Caco-2 (cell line): Measurements from ENCODE around the gene NUP62. TPM values are rescaled to one million over a fixed set of nuclear protein-coding genes. Genes with fewer than 3 reads are reported as not detected.

Experiments
- BruUV-seq: library from RNA; stranded (reverse); fragments of 400-500 nt; replicated peaks from 2 replicates; lab custom pipeline; 2021; lab: Mats Ljungman, UMichigan
- CTCF ChIA-PET: fragments of 300-600 bp; sonication (Branson Sonifier 250); formaldehyde crosslinking; loops from one replicate; lab custom pipeline; 2022; ENCODE audit warnings: antibody characterized with exemption; lab: Charles Lee
- POLR2A ChIA-PET: fragments of 300-600 bp; sonication (Branson Sonifier 250); formaldehyde crosslinking; loops from one replicate; lab custom pipeline; 2022; ENCODE audit warnings: antibody characterized with exemption; lab: Charles Lee
- DNase-seq, 2 experiments: peaks; one replicate each; pipeline versions ENCODE4 v3.0.0 to v3.0.0-alpha.2; 2020 to 2022
- H3K27me3 ChIP-seq: replicated peaks from 2 replicates; pipeline ENCODE4 v1.6.0; 2011; ENCODE audit warnings: low read length; ENCODE audit not compliant: control insufficient read depth, insufficient read depth
- H3K36me3 ChIP-seq: 2 replicates; pipeline ENCODE4 v1.5.1; 2011; ENCODE audit warnings: low read length; ENCODE audit not compliant: control insufficient read depth, insufficient read depth
- H3K4me1 ChIP-seq: fragments of 250-450 bp; sonication (Bioruptor Pico); 2 replicates; pipeline ENCODE4 v1.5.1; 2020; ENCODE audit warnings: mild to moderate bottlenecking
- H3K4me3 ChIP-seq: 2 replicates; pipeline ENCODE4 v1.5.1; 2011; ENCODE audit warnings: low read depth, mild to moderate bottlenecking, control low read depth, low read length
- H3K9me3 ChIP-seq: fragments of 250-450 bp; sonication (Bioruptor Pico); 2 replicates; pipeline ENCODE4 v1.5.1; 2020; ENCODE audit warnings: mild to moderate bottlenecking, moderate library complexity
- H3K27ac Mint-ChIP-seq: one replicate; pipeline ENCODE4 v1.8.0; 2022; ENCODE audit warnings: mixed read lengths; ENCODE audit not compliant: unreplicated experiment
- H3K27me3 Mint-ChIP-seq: one replicate; pipeline ENCODE4 v1.8.0; 2022; ENCODE audit warnings: mixed read lengths; ENCODE audit not compliant: insufficient read depth, unreplicated experiment
- H3K36me3 Mint-ChIP-seq: one replicate; pipeline ENCODE4 v1.8.0; 2022; ENCODE audit warnings: mild to moderate bottlenecking, mixed read lengths; ENCODE audit not compliant: insufficient read depth, unreplicated experiment
- H3K4me1 Mint-ChIP-seq: one replicate; pipeline ENCODE4 v1.8.0; 2022; ENCODE audit warnings: low read depth, mixed read lengths; ENCODE audit not compliant: unreplicated experiment
- H3K4me3 Mint-ChIP-seq: one replicate; pipeline ENCODE4 v1.8.0; 2022; ENCODE audit warnings: mild to moderate bottlenecking, moderate library complexity, mixed read lengths; ENCODE audit not compliant: unreplicated experiment
- H3K9me3 Mint-ChIP-seq: one replicate; pipeline ENCODE4 v1.8.0; 2022; ENCODE audit warnings: mixed read lengths; ENCODE audit not compliant: unreplicated experiment
- intact Hi-C: fragments of 100-400 bp; cut with micrococcal nuclease; formaldehyde crosslinking; loops from one replicate; pipeline ENCODE4 v1.10.0; 2022; ENCODE audit not compliant: unreplicated experiment
- total RNA-seq: library from RNA; stranded (reverse); gene quantifications from 2 replicates; pipeline ENCODE4 v1.2.3, GENCODE V29; 2022
- TF ChIP-seq, protein P1 (sequence below), 2 experiments: fragments of 200-600 bp in 1 of 2; IDR thresholded peaks; 1 replicate in 1 of 2; 2 replicates in 1 of 2; pipeline versions ENCODE4 v1.5.1 to v1.8.0; 2011 to 2022; ENCODE audit warnings: antibody characterized with exemption in 1 of 2, control low read depth in 1 of 2, inconsistent platforms in 1 of 2, low read depth in 1 of 2, low read length in 1 of 2, mild to moderate bottlenecking in 1 of 2, moderate library complexity in 1 of 2; ENCODE audit not compliant: insufficient read depth in 1 of 2, severe bottlenecking in 1 of 2, unreplicated experiment in 1 of 2

Gene NUP62
- total RNA-seq, 1 experiment from 2014 or later = 116 TPM

DNA sequence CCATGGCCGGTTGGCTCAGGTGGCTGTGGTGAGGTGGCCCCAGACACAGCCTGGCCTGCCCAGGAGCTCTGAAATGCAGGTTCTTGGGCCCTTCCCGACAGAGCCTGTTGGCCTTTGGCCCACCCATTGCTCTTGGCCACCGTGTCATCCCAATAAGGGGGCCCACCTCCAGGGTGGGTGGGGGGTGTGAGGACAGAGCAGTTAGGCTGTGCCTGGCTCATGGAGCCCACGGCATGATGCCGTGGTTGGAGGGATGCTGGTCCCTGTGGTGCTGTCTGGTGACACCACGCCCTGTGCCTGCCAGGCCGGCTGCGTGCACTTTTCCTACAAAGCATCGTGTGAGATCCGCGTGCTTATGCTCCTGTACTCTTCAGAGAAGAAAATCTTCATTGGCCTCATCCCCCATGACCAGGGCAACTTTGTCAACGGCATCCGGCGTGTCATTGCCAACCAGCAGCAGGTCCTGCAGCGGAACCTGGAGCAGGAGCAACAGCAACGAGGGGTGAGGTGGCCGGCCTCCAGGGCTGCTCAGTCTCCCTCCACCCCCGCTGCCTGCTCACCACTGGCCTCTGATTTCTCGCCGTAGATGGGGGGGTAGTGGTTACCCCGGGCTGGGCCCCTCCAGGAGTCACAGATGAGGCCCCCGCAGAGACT is 69.5 kb downstream of the NUP62 start:
- TF ChIP-seq, protein P1, sequence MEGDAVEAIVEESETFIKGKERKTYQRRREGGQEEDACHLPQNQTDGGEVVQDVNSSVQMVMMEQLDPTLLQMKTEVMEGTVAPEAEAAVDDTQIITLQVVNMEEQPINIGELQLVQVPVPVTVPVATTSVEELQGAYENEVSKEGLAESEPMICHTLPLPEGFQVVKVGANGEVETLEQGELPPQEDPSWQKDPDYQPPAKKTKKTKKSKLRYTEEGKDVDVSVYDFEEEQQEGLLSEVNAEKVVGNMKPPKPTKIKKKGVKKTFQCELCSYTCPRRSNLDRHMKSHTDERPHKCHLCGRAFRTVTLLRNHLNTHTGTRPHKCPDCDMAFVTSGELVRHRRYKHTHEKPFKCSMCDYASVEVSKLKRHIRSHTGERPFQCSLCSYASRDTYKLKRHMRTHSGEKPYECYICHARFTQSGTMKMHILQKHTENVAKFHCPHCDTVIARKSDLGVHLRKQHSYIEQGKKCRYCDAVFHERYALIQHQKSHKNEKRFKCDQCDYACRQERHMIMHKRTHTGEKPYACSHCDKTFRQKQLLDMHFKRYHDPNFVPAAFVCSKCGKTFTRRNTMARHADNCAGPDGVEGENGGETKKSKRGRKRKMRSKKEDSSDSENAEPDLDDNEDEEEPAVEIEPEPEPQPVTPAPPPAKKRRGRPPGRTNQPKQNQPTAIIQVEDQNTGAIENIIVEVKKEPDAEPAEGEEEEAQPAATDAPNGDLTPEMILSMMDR (IDR thresholded peaks at IDR 0.05; ENCODE audit: insufficient read depth in 1 of 2, low read depth in 1 of 2, low read length in 1 of 2, severe bottlenecking in 1 of 2, unreplicated experiment in 1 of 2) = no peak

DNA sequence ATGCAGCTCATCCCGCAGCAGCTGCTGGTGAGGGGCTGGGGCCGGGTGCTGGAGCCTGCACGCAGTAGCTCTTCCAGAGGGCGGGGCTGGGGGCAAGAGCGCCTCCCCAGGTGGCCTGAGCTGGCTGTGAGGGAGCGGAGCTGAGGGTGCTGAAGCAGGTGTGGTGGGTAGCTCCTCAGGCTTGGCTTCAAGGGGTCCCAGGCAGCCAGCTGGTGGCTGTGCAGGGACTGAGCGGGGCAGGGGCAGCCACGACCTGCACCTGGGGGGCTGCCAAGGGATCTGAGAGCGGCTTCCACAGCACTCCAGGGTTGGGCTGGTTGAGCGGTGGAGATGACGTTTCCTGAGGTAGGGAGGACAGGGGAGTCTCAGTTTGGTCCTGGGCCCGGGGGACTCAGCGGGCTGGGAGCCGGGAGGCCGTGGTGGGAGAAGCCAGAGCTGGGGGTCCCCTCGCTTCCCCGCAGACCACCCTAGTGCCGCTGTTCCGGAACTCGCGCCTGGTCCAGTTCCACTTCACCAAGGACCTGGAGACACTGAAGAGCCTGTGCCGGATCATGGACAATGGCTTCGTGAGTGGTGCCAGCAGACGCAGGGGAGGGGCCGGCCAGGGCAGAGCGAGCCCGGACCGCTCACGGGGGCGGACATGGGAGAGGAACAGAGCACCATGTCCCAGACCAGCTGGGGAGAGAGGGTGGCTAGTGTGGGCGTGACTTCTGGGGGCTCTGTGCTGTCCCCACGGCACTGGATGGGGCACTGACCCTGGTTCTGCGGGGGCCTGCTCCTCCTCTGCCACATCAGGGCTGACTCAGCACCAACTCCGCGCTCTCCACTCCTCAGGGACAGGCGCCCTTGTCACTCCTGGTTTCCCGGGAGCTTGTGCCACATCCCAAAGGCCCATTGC is 71.0 kb downstream of the NUP62 start:
- peaks cover 86% of the 10 kb centered on the region for H3K36me3 Mint-ChIP-seq
- intact Hi-C loops = no loop called here
- Histone ChIP-seq H3K4me3 (no peak overlapping the region), H3K36me3 (peaks cover 13% of the 10 kb centered on the region), H3K9me3 (no peaks in the 10 kb centered on the region), H3K27me3 (no peaks in the 10 kb centered on the region), H3K4me1 (no peaks in the 10 kb centered on the region)
- H3K9me3 Mint-ChIP-seq = no peaks in the 10 kb centered on the region
- ChIA-PET POLR2A (interaction anchor here (2.0 kb wide), 1 partner anchor 11 kb away, joined by 7 read pairs; no protein-coding TSS in a partner anchor), CTCF (interaction anchor here (0.8 kb wide), 1 partner anchor 11 kb away, joined by 4 read pairs; no protein-coding TSS in a partner anchor)
- H3K4me1 Mint-ChIP-seq = no peaks in the 10 kb centered on the region
- no peak for DNase-seq
- no peak overlapping the region for H3K4me3 Mint-ChIP-seq
- BruUV-seq = no TSS peak
- TF ChIP-seq, protein P1 (IDR thresholded peaks at IDR 0.05; ENCODE audit: insufficient read depth in 1 of 2, low read depth in 1 of 2, low read length in 1 of 2, severe bottlenecking in 1 of 2, unreplicated experiment in 1 of 2) = no peak
- no peaks in the 10 kb centered on the region for H3K27me3 Mint-ChIP-seq
- H3K27ac Mint-ChIP-seq = peak overlapping the region; percentile 61

More for the DNA sequence above, 69.5 kb downstream of the NUP62 start:
- H3K9me3 ChIP-seq = no peaks in the 10 kb centered on the region
- Mint-ChIP-seq H3K36me3 (peaks cover 96% of the 10 kb centered on the region), H3K4me1 (no peaks in the 10 kb centered on the region), H3K9me3 (no peaks in the 10 kb centered on the region), H3K27me3 (no peaks in the 10 kb centered on the region), H3K4me3 (no peak overlapping the region), H3K27ac (peak overlapping the region; percentile 45)
- intact Hi-C loops = no loop called here
- H3K27me3 ChIP-seq = no peaks in the 10 kb centered on the region
- BruUV-seq = no TSS peak
- DNase-seq = no peak
- H3K4me1 ChIP-seq = no peaks in the 10 kb centered on the region
- CTCF ChIA-PET = no interaction called here
- H3K36me3 ChIP-seq = peaks cover 19% of the 10 kb centered on the region
- POLR2A ChIA-PET = interaction anchor here (2.0 kb wide), 1 partner anchor 10 kb away, joined by 7 read pairs; no protein-coding TSS in a partner anchor
- H3K4me3 ChIP-seq = no peak overlapping the region

DNA sequence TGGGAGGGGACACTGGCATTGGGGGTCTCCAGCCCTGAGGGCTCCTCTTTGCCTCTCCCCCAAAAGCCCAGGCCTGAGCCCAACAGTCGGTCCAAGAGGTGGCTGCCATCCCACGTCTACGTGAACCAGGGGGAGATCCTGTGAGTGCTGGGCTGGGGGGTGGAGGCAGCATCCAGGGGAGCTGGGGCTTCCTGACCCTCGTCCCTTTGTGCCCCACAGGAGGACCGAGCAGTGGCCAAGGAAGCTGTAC is 71.5 kb downstream of the NUP62 start:
- TF ChIP-seq, protein P1 (IDR thresholded peaks at IDR 0.05; ENCODE audit: insufficient read depth in 1 of 2, low read depth in 1 of 2, low read length in 1 of 2, severe bottlenecking in 1 of 2, unreplicated experiment in 1 of 2) = no peak
- no peaks in the 10 kb centered on the region for H3K27me3 Mint-ChIP-seq
- peaks cover 2% of the 10 kb centered on the region; the same call in 1 of the 2 replicates for H3K4me1 ChIP-seq
- H3K9me3 ChIP-seq = no peaks in the 10 kb centered on the region
- peaks cover 84% of the 10 kb centered on the region for H3K36me3 Mint-ChIP-seq
- H3K27me3 ChIP-seq = no peaks in the 10 kb centered on the region
- H3K9me3 Mint-ChIP-seq = no peaks in the 10 kb centered on the region
- no peak overlapping the region for H3K4me3 ChIP-seq
- no peak for DNase-seq
- POLR2A ChIA-PET = interaction anchor here (2.0 kb wide), 1 partner anchor 12 kb away, joined by 7 read pairs; no protein-coding TSS in a partner anchor
- intact Hi-C loops = no loop called here
- H3K36me3 ChIP-seq = peaks cover 13% of the 10 kb centered on the region
- CTCF ChIA-PET = interaction anchor here (0.8 kb wide), 2 partner anchors 7 to 12 kb away, joined by 3 to 4 read pairs; no protein-coding TSS in a partner anchor
- H3K27ac Mint-ChIP-seq = peak overlapping the region; percentile 61
- no peak overlapping the region for H3K4me3 Mint-ChIP-seq
- H3K4me1 Mint-ChIP-seq = peaks cover 1% of the 10 kb centered on the region
- BruUV-seq = no TSS peak
